Nephron (organoid): ENCODE results near the gene TMEM215.

ENCODE experiments used
- H3K27ac Mint-ChIP-seq, 3 experiments: 2 replicates each; pipeline ENCODE4 v1.8.0; 2020; ENCODE audit warnings: mixed read lengths in 3 of 3, mild to moderate bottlenecking in 2 of 3, moderate library complexity in 1 of 3
- H3K27me3 Mint-ChIP-seq: 2 replicates; pipeline ENCODE4 v1.8.0; 2021; ENCODE audit warnings: low read depth, mild to moderate bottlenecking, moderate library complexity, mixed read lengths
- H3K36me3 Mint-ChIP-seq: 2 replicates; pipeline ENCODE4 v1.8.0; 2020; ENCODE audit warnings: low read depth, mixed read lengths
- H3K4me1 Mint-ChIP-seq: 2 replicates; pipeline ENCODE4 v1.8.0; 2020; ENCODE audit warnings: mixed read lengths
- H3K4me3 Mint-ChIP-seq, 3 experiments: 2 replicates each; pipeline ENCODE4 v1.8.0; 2020; ENCODE audit warnings: mild to moderate bottlenecking in 3 of 3, mixed read lengths in 3 of 3, moderate library complexity in 2 of 3
- H3K9me3 Mint-ChIP-seq: 2 replicates; pipeline ENCODE4 v1.8.0; 2020; ENCODE audit warnings: mixed read lengths
- CTCF ChIP-seq, 3 experiments: fragments of 200-600 bp; sonication (generic); IDR thresholded peaks; one replicate each; pipeline ENCODE4 v1.5.0; 2021; ENCODE audit warnings: antibody characterized with exemption in 3 of 3; ENCODE audit not compliant: unreplicated experiment in 3 of 3

TMEM215 gene

GRCh38 chr9:32742296-32742695 is 41.0 kb upstream of the TMEM215 start:
- H3K36me3 Mint-ChIP-seq = no peaks in the 10 kb centered on the region
- peak overlapping the region in 1 of 3 experiments; percentile 9 for H3K27ac Mint-ChIP-seq
- no peak overlapping the region for H3K4me3 Mint-ChIP-seq
- TF ChIP-seq CTCF (IDR thresholded peaks at IDR 0.05; ENCODE audit: unreplicated experiment in 3 of 3) = no peak
- peaks cover 12% of the 10 kb centered on the region for H3K27me3 Mint-ChIP-seq
- H3K9me3 Mint-ChIP-seq = no peaks in the 10 kb centered on the region
- H3K4me1 Mint-ChIP-seq = peaks cover 6% of the 10 kb centered on the region

GRCh38 chr9:32748013-32748412 is 35.3 kb upstream of the TMEM215 start:
- no peak overlapping the region for H3K4me3 Mint-ChIP-seq
- TF ChIP-seq CTCF (IDR thresholded peaks at IDR 0.05; ENCODE audit: unreplicated experiment in 3 of 3) = no peak
- no peaks in the 10 kb centered on the region for H3K4me1 Mint-ChIP-seq
- no peaks in the 10 kb centered on the region for H3K9me3 Mint-ChIP-seq
- no peaks in the 10 kb centered on the region for H3K36me3 Mint-ChIP-seq
- H3K27ac Mint-ChIP-seq = no peak overlapping the region
- H3K27me3 Mint-ChIP-seq = peaks cover 10% of the 10 kb centered on the region

- no peaks in the 10 kb centered on the region for H3K36me3 Mint-ChIP-seq
- H3K9me3 Mint-ChIP-seq = no peaks in the 10 kb centered on the region
- H3K27ac Mint-ChIP-seq = no peak overlapping the region
These were observed 27.6 kb upstream of the TMEM215 start for GRCh38 chr9:32755730-32756129.

GRCh38 chr9:32764139-32764538 is 19.2 kb upstream of the TMEM215 start:
- Mint-ChIP-seq H3K4me3 (no peak overlapping the region), H3K36me3 (no peaks in the 10 kb centered on the region), H3K4me1 (no peaks in the 10 kb centered on the region), H3K9me3 (no peaks in the 10 kb centered on the region), H3K27me3 (peaks cover 7% of the 10 kb centered on the region), H3K27ac (no peak overlapping the region)
- no peak for TF ChIP-seq CTCF (IDR thresholded peaks at IDR 0.05; ENCODE audit: unreplicated experiment in 3 of 3)

More at GRCh38 chr9:32755730-32756129, 27.6 kb upstream of the TMEM215 start:
- Mint-ChIP-seq H3K4me1 (no peaks in the 10 kb centered on the region), H3K4me3 (no peak overlapping the region), H3K27me3 (peaks cover 13% of the 10 kb centered on the region)
- no peak for TF ChIP-seq CTCF (IDR thresholded peaks at IDR 0.05; ENCODE audit: unreplicated experiment in 3 of 3)

GRCh38 chr9:32775283-32775682 is 8.1 kb upstream of the TMEM215 start:
- H3K4me1 Mint-ChIP-seq = no peaks in the 10 kb centered on the region
- peaks cover 38% of the 10 kb centered on the region for H3K27me3 Mint-ChIP-seq
- H3K4me3 Mint-ChIP-seq = no peak overlapping the region
- no peaks in the 10 kb centered on the region for H3K36me3 Mint-ChIP-seq
- peaks cover 35% of the 10 kb centered on the region for H3K9me3 Mint-ChIP-seq
- no peak for TF ChIP-seq CTCF (IDR thresholded peaks at IDR 0.05; ENCODE audit: unreplicated experiment in 3 of 3)
- no peak overlapping the region for H3K27ac Mint-ChIP-seq

GRCh38 chr9:32776201-32776600 is 7.1 kb upstream of the TMEM215 start:
- no peak for TF ChIP-seq CTCF (IDR thresholded peaks at IDR 0.05; ENCODE audit: unreplicated experiment in 3 of 3)
- Mint-ChIP-seq H3K4me3 (no peak overlapping the region), H3K9me3 (peaks cover 35% of the 10 kb centered on the region), H3K4me1 (no peaks in the 10 kb centered on the region), H3K27me3 (peaks cover 47% of the 10 kb centered on the region), H3K27ac (no peak overlapping the region), H3K36me3 (no peaks in the 10 kb centered on the region)
